Measurements from ENCODE around the gene NEK4. TPM values are rescaled to one million over a fixed set of nuclear protein-coding genes. Genes with fewer than 3 reads are reported as not detected.

Gene NEK4
- total RNA-seq, 1 experiment from 2014 or later, result 40.5 TPM

DNA sequence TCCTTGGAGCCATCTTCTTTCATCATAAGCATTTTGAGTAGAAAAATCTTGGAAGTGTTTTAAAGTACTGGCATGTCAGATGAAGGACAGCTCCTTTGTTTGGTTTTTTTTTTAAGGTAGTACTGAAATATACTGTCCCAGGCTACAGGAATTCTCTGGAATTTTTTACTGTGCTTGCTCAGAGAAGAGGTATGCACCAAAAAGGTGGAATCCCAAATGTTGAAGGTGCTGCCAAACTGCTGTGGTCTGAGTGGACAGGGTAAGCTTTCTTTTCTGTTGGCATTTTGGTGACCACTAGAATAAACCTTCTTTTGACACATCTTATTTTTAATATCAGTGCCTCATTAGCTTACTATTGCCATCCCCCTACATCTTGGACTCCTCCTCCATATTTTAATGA is 77.7 kb downstream of the NEK4 start:
- Mint-ChIP-seq H3K9me3 (ENCODE audit: unreplicated experiment) (no peaks in the 10 kb centered on the region), H3K4me1 (ENCODE audit: low read depth, unreplicated experiment) (peaks cover 6% of the 10 kb centered on the region), H3K27ac (ENCODE audit: unreplicated experiment) (no peak overlapping the region), H3K4me3 (ENCODE audit: unreplicated experiment) (no peak overlapping the region), H3K27me3 (ENCODE audit: insufficient read depth, unreplicated experiment) (no peaks in the 10 kb centered on the region), H3K36me3 (ENCODE audit: insufficient read depth, unreplicated experiment) (peaks cover 100% of the 10 kb centered on the region)
- CTCF ChIA-PET, result interaction anchor here (0.5 to 0.7 kb wide), 2 partner anchors 11 to 80 kb away, joined by 3 to 4 read pairs; no protein-coding TSS in a partner anchor
- intact Hi-C loops (cut with micrococcal nuclease; ENCODE audit: unreplicated experiment), result no loop called here
- H3K27me3 ChIP-seq (replicated peaks; ENCODE audit: control insufficient read depth, insufficient read depth, low read length), result no peaks in the 10 kb centered on the region
- no TSS peak for BruUV-seq (replicated peaks)
- peaks cover 9% of the 10 kb centered on the region for H3K4me1 ChIP-seq
- TF ChIP-seq, protein P1, sequence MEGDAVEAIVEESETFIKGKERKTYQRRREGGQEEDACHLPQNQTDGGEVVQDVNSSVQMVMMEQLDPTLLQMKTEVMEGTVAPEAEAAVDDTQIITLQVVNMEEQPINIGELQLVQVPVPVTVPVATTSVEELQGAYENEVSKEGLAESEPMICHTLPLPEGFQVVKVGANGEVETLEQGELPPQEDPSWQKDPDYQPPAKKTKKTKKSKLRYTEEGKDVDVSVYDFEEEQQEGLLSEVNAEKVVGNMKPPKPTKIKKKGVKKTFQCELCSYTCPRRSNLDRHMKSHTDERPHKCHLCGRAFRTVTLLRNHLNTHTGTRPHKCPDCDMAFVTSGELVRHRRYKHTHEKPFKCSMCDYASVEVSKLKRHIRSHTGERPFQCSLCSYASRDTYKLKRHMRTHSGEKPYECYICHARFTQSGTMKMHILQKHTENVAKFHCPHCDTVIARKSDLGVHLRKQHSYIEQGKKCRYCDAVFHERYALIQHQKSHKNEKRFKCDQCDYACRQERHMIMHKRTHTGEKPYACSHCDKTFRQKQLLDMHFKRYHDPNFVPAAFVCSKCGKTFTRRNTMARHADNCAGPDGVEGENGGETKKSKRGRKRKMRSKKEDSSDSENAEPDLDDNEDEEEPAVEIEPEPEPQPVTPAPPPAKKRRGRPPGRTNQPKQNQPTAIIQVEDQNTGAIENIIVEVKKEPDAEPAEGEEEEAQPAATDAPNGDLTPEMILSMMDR (IDR thresholded peaks at IDR 0.05; ENCODE audit: insufficient read depth in 1 of 2, low read depth in 1 of 2, low read length in 1 of 2, severe bottlenecking in 1 of 2, unreplicated experiment in 1 of 2), result no peak
- peaks cover 7% of the 10 kb centered on the region for H3K36me3 ChIP-seq (ENCODE audit: control insufficient read depth, insufficient read depth, low read length)
- DNase-seq, result no peak
- POLR2A ChIA-PET, result no interaction called here
- no peaks in the 10 kb centered on the region for H3K9me3 ChIP-seq
- no peak overlapping the region for H3K4me3 ChIP-seq (ENCODE audit: low read depth, low read length)

DNA sequence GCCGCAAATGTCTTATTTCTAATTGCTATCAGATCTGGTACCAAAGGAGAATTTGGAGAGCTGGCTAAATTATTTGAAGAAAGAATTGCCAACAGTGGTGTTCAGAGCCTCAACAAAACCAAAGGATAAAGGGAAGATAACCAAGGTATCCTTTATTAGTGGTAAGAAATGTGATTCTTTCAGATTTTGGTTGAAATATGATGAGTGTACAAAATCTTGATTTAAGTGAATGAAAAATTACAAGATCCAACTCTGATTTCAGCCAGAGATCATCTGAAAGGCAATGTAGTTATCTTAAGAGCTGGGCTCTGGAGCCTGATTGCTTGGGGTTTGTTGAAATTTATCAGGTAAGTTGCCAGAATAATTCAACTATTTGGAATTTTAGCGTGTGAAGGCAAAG is 80.2 kb downstream of the NEK4 start:
- TF ChIP-seq, protein P1 (IDR thresholded peaks at IDR 0.05; ENCODE audit: insufficient read depth in 1 of 2, low read depth in 1 of 2, low read length in 1 of 2, severe bottlenecking in 1 of 2, unreplicated experiment in 1 of 2), result no peak
- Histone ChIP-seq H3K4me3 (ENCODE audit: low read depth, low read length) (no peak overlapping the region), H3K4me1 (peaks cover 25% of the 10 kb centered on the region), H3K27me3 (replicated peaks; ENCODE audit: control insufficient read depth, insufficient read depth, low read length) (no peaks in the 10 kb centered on the region), H3K36me3 (ENCODE audit: control insufficient read depth, insufficient read depth, low read length) (peaks cover 7% of the 10 kb centered on the region), H3K9me3 (no peaks in the 10 kb centered on the region)
- H3K27ac Mint-ChIP-seq (ENCODE audit: unreplicated experiment), result no peak overlapping the region
- BruUV-seq (replicated peaks), result no TSS peak
- CTCF ChIA-PET, result no interaction called here
- peaks cover 6% of the 10 kb centered on the region for H3K4me1 Mint-ChIP-seq (ENCODE audit: low read depth, unreplicated experiment)
- DNase-seq, result no peak
- POLR2A ChIA-PET, result no interaction called here
- no peaks in the 10 kb centered on the region for H3K9me3 Mint-ChIP-seq (ENCODE audit: unreplicated experiment)
- intact Hi-C loops (cut with micrococcal nuclease; ENCODE audit: unreplicated experiment), result no loop called here
- no peaks in the 10 kb centered on the region for H3K27me3 Mint-ChIP-seq (ENCODE audit: insufficient read depth, unreplicated experiment)
- H3K36me3 Mint-ChIP-seq (ENCODE audit: insufficient read depth, unreplicated experiment), result peaks cover 100% of the 10 kb centered on the region
- no peak overlapping the region for H3K4me3 Mint-ChIP-seq (ENCODE audit: unreplicated experiment)

DNA sequence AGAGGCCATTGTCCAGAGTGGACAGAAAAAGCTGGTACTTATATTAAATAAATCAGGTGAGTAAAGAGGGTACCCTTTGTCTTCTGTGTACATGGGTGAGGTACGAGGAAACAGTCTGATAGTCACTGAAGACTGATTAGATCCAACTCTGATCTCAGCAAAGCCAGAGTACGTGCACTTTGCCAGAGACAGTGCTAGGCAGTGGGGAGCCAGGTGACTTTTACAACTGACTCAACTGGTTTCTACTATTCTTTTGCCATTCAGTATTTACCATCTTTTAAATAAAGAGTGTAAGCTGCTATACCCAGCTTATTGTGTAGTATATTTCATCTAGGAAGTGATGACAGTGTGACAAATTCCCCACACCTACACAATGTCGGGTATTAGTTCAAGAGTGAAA is 81.6 kb downstream of the NEK4 start:
- CTCF ChIA-PET, result no interaction called here
- Mint-ChIP-seq H3K27me3 (ENCODE audit: insufficient read depth, unreplicated experiment) (no peaks in the 10 kb centered on the region), H3K9me3 (ENCODE audit: unreplicated experiment) (no peaks in the 10 kb centered on the region), H3K36me3 (ENCODE audit: insufficient read depth, unreplicated experiment) (peaks cover 87% of the 10 kb centered on the region), H3K4me3 (ENCODE audit: unreplicated experiment) (peak overlapping the region; percentile 16), H3K27ac (ENCODE audit: unreplicated experiment) (no peak overlapping the region), H3K4me1 (ENCODE audit: low read depth, unreplicated experiment) (peaks cover 11% of the 10 kb centered on the region)
- Histone ChIP-seq H3K4me3 (ENCODE audit: low read depth, low read length) (no peak overlapping the region), H3K36me3 (ENCODE audit: control insufficient read depth, insufficient read depth, low read length) (peaks cover 7% of the 10 kb centered on the region), H3K4me1 (peaks cover 32% of the 10 kb centered on the region), H3K27me3 (replicated peaks; ENCODE audit: control insufficient read depth, insufficient read depth, low read length) (no peaks in the 10 kb centered on the region), H3K9me3 (no peaks in the 10 kb centered on the region)
- no TSS peak for BruUV-seq (replicated peaks)
- intact Hi-C loops (cut with micrococcal nuclease; ENCODE audit: unreplicated experiment), result loop anchor here (10.0 kb wide), 2 partner anchors 154 to 264 kb away; partner anchors contain the start of genes NT5DC2 and UQCC5
- no peak for DNase-seq
- TF ChIP-seq, protein P1 (IDR thresholded peaks at IDR 0.05; ENCODE audit: insufficient read depth in 1 of 2, low read depth in 1 of 2, low read length in 1 of 2, severe bottlenecking in 1 of 2, unreplicated experiment in 1 of 2), result no peak
- POLR2A ChIA-PET, result interaction anchor here (2.1 kb wide), 1 partner anchor 16 kb away, joined by 7 read pairs; the partner anchor contains the start of genes GLT8D1 and SPCS1

Data from Caco-2 (cell line).